ENCODE results near the gene CRYBG2.

DNA sequence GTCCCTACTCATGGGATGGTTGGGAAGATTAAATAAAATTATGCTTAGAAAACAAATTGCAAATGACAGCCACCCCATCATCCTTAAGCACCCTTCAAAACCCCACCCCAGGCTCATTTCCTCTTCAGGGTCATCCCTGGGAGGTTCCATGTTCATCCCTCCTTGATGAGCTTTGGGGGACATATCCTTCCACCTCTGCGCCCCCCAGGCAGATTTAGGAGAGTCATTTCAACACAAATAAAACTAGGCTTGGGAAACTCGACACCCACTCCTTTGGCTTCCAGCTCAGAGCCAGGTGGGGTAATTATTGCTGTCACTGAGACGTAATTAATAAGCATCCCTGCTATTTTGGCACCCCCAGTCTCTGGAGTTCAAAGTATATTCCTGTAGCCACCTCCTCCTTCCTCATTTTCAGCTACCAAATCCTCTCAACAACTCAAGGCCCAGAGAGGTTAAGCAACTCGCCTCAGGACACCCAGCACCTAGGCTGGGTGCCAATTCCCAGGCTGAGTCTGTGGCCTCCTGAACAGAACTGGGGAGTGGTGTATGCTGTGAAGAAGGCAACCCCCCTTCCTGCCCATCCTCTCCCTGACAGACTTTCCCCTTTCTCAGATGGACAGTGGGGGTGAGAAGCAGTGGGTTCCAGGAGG, 595 bp downstream of the CRYBG2 start:
- TF ChIP-seq POLR2A (IDR thresholded peaks at IDR 0.05), result no peak
- TF ChIP-seq, protein P1, sequence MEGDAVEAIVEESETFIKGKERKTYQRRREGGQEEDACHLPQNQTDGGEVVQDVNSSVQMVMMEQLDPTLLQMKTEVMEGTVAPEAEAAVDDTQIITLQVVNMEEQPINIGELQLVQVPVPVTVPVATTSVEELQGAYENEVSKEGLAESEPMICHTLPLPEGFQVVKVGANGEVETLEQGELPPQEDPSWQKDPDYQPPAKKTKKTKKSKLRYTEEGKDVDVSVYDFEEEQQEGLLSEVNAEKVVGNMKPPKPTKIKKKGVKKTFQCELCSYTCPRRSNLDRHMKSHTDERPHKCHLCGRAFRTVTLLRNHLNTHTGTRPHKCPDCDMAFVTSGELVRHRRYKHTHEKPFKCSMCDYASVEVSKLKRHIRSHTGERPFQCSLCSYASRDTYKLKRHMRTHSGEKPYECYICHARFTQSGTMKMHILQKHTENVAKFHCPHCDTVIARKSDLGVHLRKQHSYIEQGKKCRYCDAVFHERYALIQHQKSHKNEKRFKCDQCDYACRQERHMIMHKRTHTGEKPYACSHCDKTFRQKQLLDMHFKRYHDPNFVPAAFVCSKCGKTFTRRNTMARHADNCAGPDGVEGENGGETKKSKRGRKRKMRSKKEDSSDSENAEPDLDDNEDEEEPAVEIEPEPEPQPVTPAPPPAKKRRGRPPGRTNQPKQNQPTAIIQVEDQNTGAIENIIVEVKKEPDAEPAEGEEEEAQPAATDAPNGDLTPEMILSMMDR (IDR thresholded peaks at IDR 0.05), result no peak

All from right lobe of liver (tissue), 4 donors.